ENCODE results near the gene SULF2. TPM values are rescaled to one million over a fixed set of nuclear protein-coding genes. Genes with fewer than 3 reads are reported as not detected.

Gene SULF2
- total RNA-seq, 4 donors from 2014 or later = 31.5 to 182 (median 94.4) TPM

DNA sequence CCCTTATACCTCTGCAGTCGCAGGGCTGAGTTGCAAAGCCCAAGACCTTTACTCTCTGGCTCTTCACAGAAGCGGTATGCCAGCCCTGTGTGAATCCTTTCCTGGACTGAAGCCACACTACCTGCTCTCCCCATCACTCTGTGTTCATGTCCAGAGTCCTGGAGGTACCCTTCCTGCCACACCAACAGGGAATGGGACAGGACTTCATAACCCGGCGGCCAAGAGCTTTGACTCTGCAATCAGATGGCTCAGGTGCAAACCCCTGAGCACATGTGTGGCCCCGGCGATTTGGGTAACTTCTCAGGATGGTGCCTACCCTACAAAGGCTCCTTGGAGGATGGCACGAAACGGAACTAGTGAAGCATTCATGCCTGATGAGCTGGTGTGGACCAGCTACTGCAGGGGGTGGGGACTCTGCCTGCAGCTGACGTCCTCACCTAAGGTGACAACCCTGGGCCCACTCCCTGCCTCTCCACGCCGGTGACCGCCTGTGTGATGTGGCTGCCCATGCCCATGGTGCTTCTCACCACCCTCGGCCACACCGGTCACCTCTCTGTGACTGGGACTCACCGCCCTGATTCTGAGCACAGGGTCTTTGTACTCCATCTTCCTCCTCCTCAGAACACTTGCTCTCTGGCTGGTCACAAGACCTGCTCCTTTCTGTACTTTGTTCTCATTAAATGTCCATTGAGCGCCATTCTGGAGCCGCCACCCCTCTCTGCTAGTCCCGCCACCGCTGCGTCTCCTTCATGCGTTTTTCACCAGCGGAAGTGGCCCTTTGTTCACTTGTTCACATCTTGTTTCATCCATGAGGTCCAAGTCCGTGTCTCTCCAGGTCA lies 116.7 kb downstream of the SULF2 start:
- peaks cover 8 to 30% (median 11%) of the 10 kb centered on the region in 3 donors for H3K4me1 ChIP-seq
- no peaks in the 10 kb centered on the region for H3K27me3 ChIP-seq
- WGBS, 2 donors = 95 to 96% methylated on average over 19 to 23 of the region's 23 CpGs
- H3K36me3 ChIP-seq = peaks cover 0 to 99% (median 13%) of the 10 kb centered on the region in 3 donors
- no peak for DNase-seq
- H3K4me3 ChIP-seq = no peak overlapping the region
- H3K9me3 ChIP-seq = no peaks in the 10 kb centered on the region
- TF ChIP-seq, protein P1, sequence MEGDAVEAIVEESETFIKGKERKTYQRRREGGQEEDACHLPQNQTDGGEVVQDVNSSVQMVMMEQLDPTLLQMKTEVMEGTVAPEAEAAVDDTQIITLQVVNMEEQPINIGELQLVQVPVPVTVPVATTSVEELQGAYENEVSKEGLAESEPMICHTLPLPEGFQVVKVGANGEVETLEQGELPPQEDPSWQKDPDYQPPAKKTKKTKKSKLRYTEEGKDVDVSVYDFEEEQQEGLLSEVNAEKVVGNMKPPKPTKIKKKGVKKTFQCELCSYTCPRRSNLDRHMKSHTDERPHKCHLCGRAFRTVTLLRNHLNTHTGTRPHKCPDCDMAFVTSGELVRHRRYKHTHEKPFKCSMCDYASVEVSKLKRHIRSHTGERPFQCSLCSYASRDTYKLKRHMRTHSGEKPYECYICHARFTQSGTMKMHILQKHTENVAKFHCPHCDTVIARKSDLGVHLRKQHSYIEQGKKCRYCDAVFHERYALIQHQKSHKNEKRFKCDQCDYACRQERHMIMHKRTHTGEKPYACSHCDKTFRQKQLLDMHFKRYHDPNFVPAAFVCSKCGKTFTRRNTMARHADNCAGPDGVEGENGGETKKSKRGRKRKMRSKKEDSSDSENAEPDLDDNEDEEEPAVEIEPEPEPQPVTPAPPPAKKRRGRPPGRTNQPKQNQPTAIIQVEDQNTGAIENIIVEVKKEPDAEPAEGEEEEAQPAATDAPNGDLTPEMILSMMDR (IDR thresholded peaks at IDR 0.05) = no peak
- no peak for TF ChIP-seq POLR2A (IDR thresholded peaks at IDR 0.05)
- H3K27ac ChIP-seq = no peak overlapping the region
- intact Hi-C loops (cut with DNase I) = no loop called here

DNA sequence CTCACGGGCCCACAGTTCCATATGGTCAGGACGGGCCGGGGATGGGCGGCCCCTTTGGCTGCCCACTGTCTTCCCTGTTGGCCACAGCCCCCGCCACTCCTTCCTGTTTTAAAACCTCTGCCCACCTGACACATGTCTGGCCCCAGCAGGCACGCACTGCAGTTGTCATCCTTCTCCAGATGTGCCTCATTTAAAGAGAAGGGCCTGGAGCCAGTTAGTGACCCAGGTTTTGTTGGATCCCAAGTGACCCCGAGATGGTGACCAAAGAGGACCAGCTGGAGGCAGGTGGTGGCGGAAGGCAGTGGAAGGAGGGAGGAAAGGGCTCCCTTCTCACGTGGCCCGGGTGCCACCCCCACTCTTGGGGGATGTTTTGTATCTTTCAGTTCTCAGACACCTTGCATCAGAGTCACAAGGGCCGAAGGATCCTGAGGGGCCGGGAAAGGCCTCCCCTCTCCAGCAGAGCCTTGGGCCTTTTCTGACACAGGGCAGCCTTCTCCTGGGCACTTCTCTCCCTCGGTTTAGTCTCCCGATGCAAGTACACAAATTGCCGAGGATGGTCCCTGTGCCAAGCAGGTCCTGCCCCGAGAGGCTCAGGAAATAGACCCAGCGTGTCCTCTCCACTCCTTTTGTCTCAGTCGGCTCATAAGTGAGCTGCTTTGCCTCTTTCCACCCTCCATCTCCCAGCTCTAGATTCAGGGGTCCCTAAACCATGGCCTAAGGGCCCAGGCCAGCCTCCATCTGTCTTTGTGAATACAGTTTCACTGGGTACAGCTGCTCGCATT lies 117.6 kb downstream of the SULF2 start:
- Histone ChIP-seq H3K36me3 (peaks cover 0 to 99% (median 13%) of the 10 kb centered on the region in 3 donors), H3K4me1 (peaks cover 8 to 33% (median 11%) of the 10 kb centered on the region in 3 donors), H3K9me3 (no peaks in the 10 kb centered on the region), H3K4me3 (no peak overlapping the region), H3K27ac (no peak overlapping the region), H3K27me3 (no peaks in the 10 kb centered on the region)
- intact Hi-C loops (cut with DNase I) = no loop called here
- DNase-seq = no peak
- WGBS, 2 donors = 74 to 77% methylated on average over 16 to 18 of the region's 19 CpGs
- no peak for TF ChIP-seq POLR2A (IDR thresholded peaks at IDR 0.05)
- TF ChIP-seq, protein P1 (IDR thresholded peaks at IDR 0.05) = no peak

DNA sequence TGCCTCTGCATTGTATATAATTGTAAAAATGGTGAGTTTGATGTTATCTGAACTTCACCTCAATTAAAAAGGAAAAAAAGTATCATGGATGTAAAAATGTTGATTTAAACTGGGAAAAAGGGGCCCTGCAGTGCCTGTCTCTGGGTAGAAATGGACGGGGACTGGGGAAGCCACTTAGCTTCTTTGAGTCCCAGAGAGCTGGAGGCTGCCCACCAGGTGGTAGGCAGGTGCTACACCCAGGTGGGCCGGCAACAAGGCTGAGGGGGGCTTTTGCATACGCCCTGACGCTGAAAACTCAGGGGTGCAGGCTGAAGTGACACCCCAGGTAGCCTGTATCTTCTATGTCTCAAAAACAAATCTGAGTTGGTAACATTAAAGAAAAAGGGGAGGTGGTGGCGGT lies 118.2 kb downstream of the SULF2 start:
- peaks cover 8 to 33% (median 11%) of the 10 kb centered on the region in 3 donors for H3K4me1 ChIP-seq
- DNase-seq = no peak
- intact Hi-C loops (cut with DNase I) = no loop called here
- TF ChIP-seq, protein P1 (IDR thresholded peaks at IDR 0.05) = no peak
- TF ChIP-seq POLR2A (IDR thresholded peaks at IDR 0.05) = no peak
- H3K4me3 ChIP-seq = no peak overlapping the region
- no peaks in the 10 kb centered on the region for H3K27me3 ChIP-seq
- 82 to 99% methylated on average over 5 of the region's 5 CpGs for WGBS, 2 donors
- H3K9me3 ChIP-seq = no peaks in the 10 kb centered on the region
- H3K27ac ChIP-seq = no peak overlapping the region
- peaks cover 0 to 99% (median 11%) of the 10 kb centered on the region in 3 donors for H3K36me3 ChIP-seq

DNA sequence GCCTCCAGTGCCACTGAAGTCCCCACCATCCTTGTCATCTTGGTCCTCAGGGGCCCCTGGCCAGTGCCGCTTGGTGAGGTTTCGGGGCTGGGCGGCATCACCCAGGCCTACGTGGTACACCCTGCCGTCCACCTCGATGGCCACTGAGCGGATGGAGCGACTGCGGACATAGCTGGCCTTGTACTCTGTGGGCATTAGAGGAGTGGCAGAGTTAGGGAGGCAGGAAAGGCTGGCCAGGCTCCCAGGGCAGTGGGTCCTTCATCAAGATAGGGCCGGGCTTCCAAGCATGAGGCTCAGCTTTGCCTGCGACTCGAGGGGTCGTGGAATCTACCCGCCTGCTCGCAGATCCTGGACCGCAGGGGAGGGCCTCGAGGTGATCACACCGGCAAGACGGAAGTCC lies 119.0 kb downstream of the SULF2 start:
- Histone ChIP-seq H3K27me3 (no peaks in the 10 kb centered on the region), H3K4me3 (no peak overlapping the region), H3K4me1 (peaks cover 8 to 33% (median 11%) of the 10 kb centered on the region in 3 donors), H3K9me3 (no peaks in the 10 kb centered on the region), H3K27ac (no peak overlapping the region), H3K36me3 (peaks cover 0 to 99% (median 13%) of the 10 kb centered on the region in 3 donors)
- no peak for DNase-seq
- TF ChIP-seq POLR2A (IDR thresholded peaks at IDR 0.05) = no peak
- TF ChIP-seq, protein P1 (IDR thresholded peaks at IDR 0.05) = no peak
- WGBS, 2 donors = 90% methylated on average over 4 of the region's 19 CpGs; no CpG with 5 or more reads in 1 of the 2 donors
- intact Hi-C loops (cut with DNase I) = no loop called here
